NCI-H146 (cell line): ENCODE measurements around the gene PIP5K1B.
"Not testable (repeated sequence)": the region's sequence is repeated elsewhere in the genome, so short reads cannot be mapped to it uniquely, and the experiment has no call there.

Experiments
- DNase-seq: peaks from one replicate; lab custom pipeline; 2025; lab: John Stamatoyannopoulos, UW

Gene PIP5K1B

GRCh38 chr9:69029535-69029934, 324.5 kb downstream of the PIP5K1B start:
- no peak for DNase-seq

DNA sequence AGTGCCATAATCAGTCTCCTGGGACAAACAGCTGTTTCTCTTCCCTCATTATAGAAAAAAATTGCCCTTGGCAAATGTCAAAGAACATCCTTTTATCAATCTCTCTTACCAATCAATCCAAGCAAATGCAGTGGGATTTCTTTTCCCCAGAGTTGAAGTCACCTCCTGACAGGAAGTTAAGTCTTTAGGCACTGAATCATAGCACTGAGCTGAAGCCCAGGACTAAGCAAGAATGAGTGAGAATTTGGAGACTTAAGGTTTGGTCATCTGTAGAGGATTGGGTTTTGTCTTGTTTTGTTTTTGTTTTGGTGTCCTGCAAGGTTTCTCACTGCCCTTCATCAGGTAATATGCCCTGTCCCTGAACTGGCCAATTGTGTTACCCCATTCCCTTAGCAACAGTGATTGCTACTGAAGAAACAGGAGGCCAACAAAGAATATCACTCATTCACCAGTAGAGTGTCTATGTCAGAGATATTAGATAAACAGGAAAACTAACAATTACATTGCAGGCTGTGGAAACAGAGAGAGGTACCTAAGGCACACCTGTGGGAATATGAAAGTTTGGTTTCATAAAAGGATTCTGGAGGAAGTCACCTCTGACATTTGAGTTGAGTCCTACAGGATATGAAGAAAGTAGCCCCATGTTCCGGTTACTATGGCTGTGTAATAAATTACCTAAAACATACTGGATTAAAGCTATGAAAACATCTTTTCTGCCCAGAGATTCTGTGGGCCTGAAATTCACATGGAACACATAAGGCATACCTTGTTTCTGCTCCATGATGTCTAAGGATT, 326.0 kb downstream of the PIP5K1B start:
- no peak for DNase-seq

- no peak for DNase-seq
These were observed 329.0 kb downstream of the PIP5K1B start for GRCh38 chr9:69034071-69034470.

DNA sequence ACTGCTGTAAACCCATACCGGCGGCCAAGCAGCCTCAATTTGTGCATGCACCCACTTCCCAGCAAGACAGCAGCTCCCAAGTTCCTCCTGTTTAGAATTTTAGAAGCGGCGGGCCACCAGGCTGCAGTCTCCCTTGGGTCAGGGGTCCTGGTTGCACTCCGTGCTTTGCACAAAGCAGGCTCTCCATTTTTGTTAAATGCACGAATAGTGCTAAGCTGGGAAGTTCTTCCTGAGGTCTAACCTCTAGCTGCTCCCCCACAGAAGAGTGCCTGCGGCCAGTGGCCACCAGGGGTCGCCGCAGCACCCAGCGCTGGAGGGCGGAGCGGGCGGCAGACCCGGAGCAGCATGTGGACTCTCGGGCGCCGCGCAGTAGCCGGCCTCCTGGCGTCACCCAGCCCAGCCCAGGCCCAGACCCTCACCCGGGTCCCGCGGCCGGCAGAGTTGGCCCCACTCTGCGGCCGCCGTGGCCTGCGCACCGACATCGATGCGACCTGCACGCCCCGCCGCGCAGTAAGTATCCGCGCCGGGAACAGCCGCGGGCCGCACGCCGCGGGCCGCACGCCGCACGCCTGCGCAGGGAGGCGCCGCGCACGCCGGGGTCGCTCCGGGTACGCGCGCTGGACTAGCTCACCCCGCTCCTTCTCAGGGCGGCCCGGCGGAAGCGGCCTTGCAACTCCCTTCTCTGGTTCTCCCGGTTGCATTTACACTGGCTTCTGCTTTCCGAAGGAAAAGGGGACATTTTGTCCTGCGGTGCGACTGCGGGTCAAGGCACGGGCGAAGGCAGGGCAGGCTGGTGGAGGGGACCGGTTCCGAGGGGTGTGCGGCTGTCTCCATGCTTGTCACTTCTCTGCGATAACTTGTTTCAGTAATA, 330.6 kb downstream of the PIP5K1B start, which contains the start of gene FXN:
FXN (plus strand) TSS at position 315 of the 871 bp plus-strand sequence; CDS start at position 346, 31 bp downstream.
- DNase-seq = peak; percentile 81

GRCh38 chr9:69036309-69036708, 331.3 kb downstream of the PIP5K1B start:
- DNase-seq = no peak

DNA sequence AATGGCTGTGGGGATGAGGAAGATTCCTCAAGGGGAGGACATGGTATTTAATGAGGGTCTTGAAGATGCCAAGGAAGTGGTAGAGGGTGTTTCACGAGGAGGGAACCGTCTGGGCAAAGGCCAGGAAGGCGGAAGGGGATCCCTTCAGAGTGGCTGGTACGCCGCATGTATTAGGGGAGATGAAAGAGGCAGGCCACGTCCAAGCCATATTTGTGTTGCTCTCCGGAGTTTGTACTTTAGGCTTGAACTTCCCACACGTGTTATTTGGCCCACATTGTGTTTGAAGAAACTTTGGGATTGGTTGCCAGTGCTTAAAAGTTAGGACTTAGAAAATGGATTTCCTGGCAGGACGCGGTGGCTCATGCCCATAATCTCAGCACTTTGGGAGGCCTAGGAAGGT, 331.8 kb downstream of the PIP5K1B start:
- DNase-seq = no peak

- no peak for DNase-seq
These were observed 335.6 kb downstream of the PIP5K1B start for GRCh38 chr9:69040646-69041045.

DNA sequence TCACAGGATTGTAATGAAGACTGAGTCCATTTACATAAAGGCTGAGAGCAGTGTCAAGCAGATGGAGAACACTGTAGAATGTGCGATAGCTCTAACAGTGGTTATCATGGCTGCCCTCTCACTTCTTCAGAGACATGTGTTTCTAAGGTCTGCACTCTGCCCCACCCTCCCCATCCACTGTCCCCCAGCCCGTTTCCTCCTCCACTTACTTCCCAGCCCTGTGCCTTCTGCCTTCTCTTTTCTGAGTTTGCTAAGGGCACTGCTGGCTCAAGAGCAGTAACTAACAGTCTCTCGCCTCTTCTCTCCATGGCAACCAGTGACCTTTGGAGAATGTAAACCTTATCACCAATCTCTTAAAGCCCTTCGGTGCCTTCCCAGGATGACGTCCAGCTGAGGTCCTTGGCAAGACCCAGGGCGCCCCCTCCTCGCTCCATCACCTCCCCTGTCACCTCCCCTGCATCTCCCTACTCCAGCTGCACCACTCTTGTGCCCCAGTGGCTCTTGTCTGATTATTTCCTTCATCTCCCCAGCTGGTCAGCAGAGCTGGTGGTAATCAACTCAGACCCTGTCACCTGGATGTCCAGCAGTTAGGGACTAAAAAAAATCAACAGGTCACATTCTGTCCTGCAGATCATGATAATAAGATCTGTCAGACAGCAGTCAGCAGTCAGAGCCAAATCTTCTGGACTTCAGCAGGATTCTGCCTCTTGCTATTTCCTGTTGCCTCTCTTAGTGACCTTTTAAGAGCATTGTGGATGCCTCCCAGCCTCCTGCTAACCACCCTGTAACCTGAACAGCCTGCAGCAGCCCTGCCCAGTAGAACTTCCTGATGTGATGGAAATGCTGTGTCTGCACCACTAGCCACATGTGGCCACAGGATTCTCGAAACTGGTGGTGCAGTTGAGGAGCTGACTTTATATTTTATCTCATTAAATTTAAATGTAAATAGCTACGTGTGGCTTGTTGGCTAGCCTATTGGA, 339.5 kb downstream of the PIP5K1B start:
- peak; percentile 19 for DNase-seq

- no peak for DNase-seq
These were observed 340.8 kb downstream of the PIP5K1B start for GRCh38 chr9:69045821-69046220.

- no peak for DNase-seq
These were observed 341.7 kb downstream of the PIP5K1B start for GRCh38 chr9:69046723-69047122.

DNA sequence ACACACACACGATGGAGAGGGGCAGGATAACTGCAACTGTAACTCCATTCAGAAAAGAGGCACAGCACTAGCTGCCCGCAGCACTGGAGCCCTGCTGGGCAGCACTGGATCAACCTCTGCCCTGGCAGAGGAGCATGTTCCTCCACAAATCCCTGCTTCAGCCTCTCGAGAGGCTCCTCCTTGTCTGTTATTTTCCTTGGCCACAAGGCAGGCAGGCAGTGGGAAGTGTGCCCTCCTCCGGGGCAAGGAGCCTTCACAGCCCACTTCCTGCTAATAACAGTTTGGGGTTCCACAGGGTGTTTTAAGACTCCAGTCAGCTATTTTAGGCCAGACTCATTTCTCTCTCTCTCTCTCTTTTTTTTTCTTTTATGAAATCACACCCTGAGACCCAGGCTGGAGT, 342.3 kb downstream of the PIP5K1B start:
- DNase-seq = no peak

- no peak for DNase-seq
These were observed 344.1 kb downstream of the PIP5K1B start for GRCh38 chr9:69049094-69049493.

DNA sequence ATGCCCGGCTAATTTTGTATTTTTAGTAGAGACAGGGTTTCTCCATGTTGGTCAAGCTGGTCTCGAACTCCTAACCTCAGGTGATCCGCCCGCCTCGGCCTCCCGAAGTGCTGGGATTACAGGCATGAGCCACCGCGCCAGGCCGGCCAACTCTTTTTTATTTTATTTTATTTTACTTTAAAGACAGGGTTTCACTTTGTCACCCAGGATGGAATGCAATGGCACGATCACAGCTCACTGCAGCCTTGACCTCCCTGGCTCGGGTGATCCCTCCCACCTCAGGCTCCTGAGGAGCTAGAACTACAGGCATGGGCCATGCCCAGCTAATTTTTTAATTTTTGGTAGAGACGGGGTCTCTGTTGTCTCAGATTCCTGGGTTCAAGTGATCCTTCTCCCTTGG, 345.9 kb downstream of the PIP5K1B start:
- not testable (repeated sequence) for DNase-seq

GRCh38 chr9:69054989-69055388, 349.9 kb downstream of the PIP5K1B start:
- no peak for DNase-seq

GRCh38 chr9:69056191-69056815, 351.3 kb downstream of the PIP5K1B start:
- no peak for DNase-seq

- DNase-seq = no peak
These were observed 353.1 kb downstream of the PIP5K1B start for GRCh38 chr9:69058101-69058500.
